CD1c-positive myeloid dendritic cell (primary cell): Measurements from ENCODE around the gene ADK.

ENCODE experiments used
- DNase-seq: peaks from one replicate; pipeline ENCODE4 v3.0.0-alpha.2; 2016; ENCODE audit errors: extremely low spot score

ADK gene

GRCh38 chr10:74671716-74672115 lies 520.7 kb downstream of the ADK start:
- no peak for DNase-seq

GRCh38 chr10:74672430-74673165 lies 521.6 kb downstream of the ADK start:
- DNase-seq, result no peak

- DNase-seq, result no peak
Measured at GRCh38 chr10:74674927-74675326, 523.9 kb downstream of the ADK start.

- DNase-seq, result no peak
Measured at GRCh38 chr10:74675484-74675883, 524.5 kb downstream of the ADK start.

- DNase-seq, result no peak
Measured at GRCh38 chr10:74677951-74678350, 526.9 kb downstream of the ADK start.

GRCh38 chr10:74681917-74682627 lies 531.1 kb downstream of the ADK start:
- DNase-seq, result no peak

- no peak for DNase-seq
Measured at GRCh38 chr10:74683067-74683466, 532.0 kb downstream of the ADK start.

- peak; percentile 15 for DNase-seq
Measured at GRCh38 chr10:74683621-74684364, 532.8 kb downstream of the ADK start.

- DNase-seq, result no peak
Measured at GRCh38 chr10:74684462-74684861, 533.4 kb downstream of the ADK start.

GRCh38 chr10:74685564-74685963 lies 534.5 kb downstream of the ADK start:
- no peak for DNase-seq

GRCh38 chr10:74690393-74690792 lies 539.4 kb downstream of the ADK start:
- no peak for DNase-seq

GRCh38 chr10:74691164-74691563 lies 540.1 kb downstream of the ADK start:
- DNase-seq, result no peak

- no peak for DNase-seq
Measured at GRCh38 chr10:74704629-74705357, 553.8 kb downstream of the ADK start.

- no peak for DNase-seq
Measured at GRCh38 chr10:74705358-74705980, 554.4 kb downstream of the ADK start.

- no peak for DNase-seq
Measured at GRCh38 chr10:74706966-74707365, 555.9 kb downstream of the ADK start.

- DNase-seq, result no peak
Measured at GRCh38 chr10:74708246-74708645, 557.2 kb downstream of the ADK start.

GRCh38 chr10:74718208-74718607 lies 567.2 kb downstream of the ADK start:
- DNase-seq, result no peak

- no peak for DNase-seq
Measured at GRCh38 chr10:74728225-74728624, 577.2 kb downstream of the ADK start.

GRCh38 chr10:74730246-74730645 lies 579.2 kb downstream of the ADK start:
- DNase-seq, result no peak

- DNase-seq, result no peak
Measured at GRCh38 chr10:74733612-74734011, 582.6 kb downstream of the ADK start.

GRCh38 chr10:74736029-74736428 lies 585.0 kb downstream of the ADK start:
- DNase-seq, result no peak

- peak; percentile 19 for DNase-seq
Measured at GRCh38 chr10:74738052-74738451, 587.0 kb downstream of the ADK start.
